BLaER1 treated with 17β-estradiol and CSF1 and Interleukin-3, amounts not matched to agents 10 nM and 100 nM (cell line): ENCODE results near the gene TNNI2.

Source experiments
- H3K27ac ChIP-seq, 11 experiments: shearing (Covaris generic); formaldehyde crosslinking; 2 replicates each; pipeline ENCODE4 v1.8.1; 2022
- H3K27me3 ChIP-seq, 11 experiments: shearing (Covaris generic); formaldehyde crosslinking; 2 replicates each; pipeline ENCODE4 v1.8.1; 2022
- H3K36me3 ChIP-seq, 11 experiments: shearing (Covaris generic); formaldehyde crosslinking; 2 replicates each; pipeline ENCODE4 v1.8.1; 2022
- H3K4me1 ChIP-seq, 10 experiments: shearing (Covaris generic); formaldehyde crosslinking; 2 replicates each; pipeline ENCODE4 v1.8.1; 2022
- H3K4me2 ChIP-seq, 11 experiments: shearing (Covaris generic); formaldehyde crosslinking; 2 replicates each; pipeline ENCODE4 v1.8.1; 2022
- H3K4me3 ChIP-seq, 10 experiments: shearing (Covaris generic); formaldehyde crosslinking; 2 replicates each; pipeline ENCODE4 v1.8.1; 2022
- H3K9ac ChIP-seq, 11 experiments: shearing (Covaris generic); formaldehyde crosslinking; 2 replicates each; pipeline ENCODE4 v1.8.1; 2022
- H3K9me3 ChIP-seq, 11 experiments: shearing (Covaris generic); formaldehyde crosslinking; replicated peaks in 1 of 11; 2 replicates each; pipeline ENCODE4 v1.8.1; 2022
- H4K20me1 ChIP-seq, 11 experiments: shearing (Covaris generic); formaldehyde crosslinking; 2 replicates each; pipeline ENCODE4 v1.8.1; 2022
- Cebpa-rat ChIP-seq, 11 experiments: shearing (Covaris generic); IDR thresholded peaks; 2 replicates each; pipeline ENCODE4 v1.8.1; 2022

TNNI2 gene

DNA sequence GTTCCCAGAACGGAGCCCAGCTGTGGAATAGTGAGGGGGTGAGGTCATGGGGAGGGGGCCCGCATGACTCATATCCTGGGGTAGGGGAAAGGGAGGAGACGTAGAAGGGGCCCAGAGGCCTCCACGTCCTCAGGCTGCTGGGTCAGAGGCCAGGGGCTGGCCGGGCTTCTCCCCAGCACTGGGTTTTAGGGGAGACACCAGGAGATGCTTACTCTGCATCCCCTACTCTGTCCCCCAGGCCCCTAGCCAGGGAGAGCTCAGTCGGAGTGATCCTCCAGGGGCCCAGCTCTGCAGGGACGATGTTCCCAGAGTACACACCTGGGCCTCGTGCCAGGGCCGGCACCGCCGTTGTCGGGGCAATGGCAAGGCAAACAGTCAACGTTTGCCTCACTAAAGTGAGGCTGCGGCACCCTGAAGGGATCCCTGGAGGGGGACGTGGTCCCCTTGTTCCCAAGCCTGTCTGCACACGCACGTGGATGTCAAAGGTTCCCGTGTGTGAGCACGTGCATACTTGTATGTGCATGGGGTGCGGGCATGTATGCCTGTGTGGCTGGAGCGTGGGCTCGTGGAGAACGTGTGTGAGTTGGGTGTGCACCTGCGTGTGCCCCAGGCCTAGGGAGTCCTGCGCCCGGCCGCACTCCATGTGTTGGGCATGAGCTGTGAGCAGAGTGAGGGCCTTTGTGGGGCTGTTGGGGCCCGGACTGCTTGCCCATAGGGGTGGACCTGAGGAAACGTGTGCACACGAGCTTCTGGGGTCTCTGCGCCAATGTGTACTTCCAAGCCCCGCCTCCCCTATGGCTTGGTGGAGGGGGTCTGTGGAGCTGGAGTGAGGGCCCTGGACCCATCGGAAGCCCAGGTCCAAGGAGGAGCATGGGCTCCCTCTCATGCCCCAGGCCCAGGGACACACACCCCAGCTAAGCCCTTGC is 38.7 kb downstream of the TNNI2 start:
- H3K9ac ChIP-seq, result no peak overlapping the region; a peak in 2 of 22 replicates
- H3K4me3 ChIP-seq, result no peak overlapping the region
- TF ChIP-seq Cebpa-rat (IDR thresholded peaks at IDR 0.05), result no peak
- H3K27ac ChIP-seq, result no peak overlapping the region
- H4K20me1 ChIP-seq, result peaks cover 0 to 28% (median 0%) of the 10 kb centered on the region in 11 experiments; a peak in 7 of 22 replicates
- H3K9me3 ChIP-seq, result no peaks in the 10 kb centered on the region
- H3K4me1 ChIP-seq, result peaks cover 65 to 93% (median 86%) of the 10 kb centered on the region in 10 experiments
- peaks cover 0 to 5% (median 0%) of the 10 kb centered on the region in 11 experiments; a peak in 2 of 22 replicates for H3K27me3 ChIP-seq
- H3K36me3 ChIP-seq, result no peaks in the 10 kb centered on the region
- H3K4me2 ChIP-seq, result peak overlapping the region; percentile 26 to 77 (median 66); a peak in 20 of 22 replicates

DNA sequence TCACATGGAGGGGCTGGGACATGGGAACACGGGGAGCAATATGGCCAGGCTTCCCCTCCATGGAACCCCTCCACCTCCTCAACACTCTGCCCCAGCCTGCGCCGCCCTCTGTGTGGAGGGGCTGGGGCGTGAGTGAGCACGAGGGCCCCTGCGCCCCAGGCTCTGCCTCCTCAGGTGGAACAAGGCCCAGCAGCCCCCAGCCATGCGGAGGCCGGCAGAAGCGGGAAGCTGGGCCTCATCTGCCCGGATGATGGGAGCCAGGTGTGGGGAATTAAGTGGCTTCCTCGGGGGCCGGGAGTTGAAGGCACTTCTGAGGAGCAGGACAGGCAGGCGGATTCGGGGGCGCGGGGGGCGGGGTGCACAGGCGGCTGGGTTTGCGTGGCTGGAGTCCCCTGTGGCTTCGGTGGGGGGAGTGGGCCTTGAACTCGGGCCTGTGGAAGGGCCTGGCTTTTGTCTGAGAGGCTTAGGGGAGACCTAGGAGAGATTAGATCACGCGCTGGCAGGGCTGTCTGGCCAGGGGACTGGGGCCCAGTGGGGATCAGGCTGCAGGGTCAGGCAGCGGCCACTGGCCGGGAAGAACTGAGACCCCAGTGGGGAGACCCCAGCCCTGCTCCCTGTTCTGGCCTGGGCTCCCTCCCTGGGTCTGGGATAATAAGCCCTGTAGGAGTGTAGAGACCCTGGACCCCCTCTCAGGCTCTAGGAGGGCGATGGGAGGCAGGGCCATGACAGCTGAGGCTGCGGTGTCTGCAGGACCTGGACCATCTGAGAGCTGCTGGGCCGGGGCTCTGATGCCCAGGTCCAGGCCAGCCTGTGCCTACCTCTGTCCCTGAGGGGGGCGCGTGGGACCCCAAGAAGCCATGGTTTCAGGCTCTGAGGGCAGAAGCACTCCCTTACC is 39.6 kb downstream of the TNNI2 start:
- no peak overlapping the region for H3K4me3 ChIP-seq
- peaks cover 64 to 94% (median 87%) of the 10 kb centered on the region in 10 experiments for H3K4me1 ChIP-seq
- H3K9me3 ChIP-seq, result no peaks in the 10 kb centered on the region
- H3K9ac ChIP-seq, result no peak overlapping the region; a peak in 1 of 22 replicates
- H3K4me2 ChIP-seq, result peak overlapping the region in 9 of 11 experiments; percentile 47 to 77 (median 70); a peak in 14 of 22 replicates
- no peak for TF ChIP-seq Cebpa-rat (IDR thresholded peaks at IDR 0.05)
- H4K20me1 ChIP-seq, result peaks cover 0 to 22% (median 0%) of the 10 kb centered on the region in 11 experiments; a peak in 4 of 22 replicates
- no peak overlapping the region for H3K27ac ChIP-seq
- no peaks in the 10 kb centered on the region for H3K27me3 ChIP-seq
- H3K36me3 ChIP-seq, result no peaks in the 10 kb centered on the region; a peak in 2 of 22 replicates

DNA sequence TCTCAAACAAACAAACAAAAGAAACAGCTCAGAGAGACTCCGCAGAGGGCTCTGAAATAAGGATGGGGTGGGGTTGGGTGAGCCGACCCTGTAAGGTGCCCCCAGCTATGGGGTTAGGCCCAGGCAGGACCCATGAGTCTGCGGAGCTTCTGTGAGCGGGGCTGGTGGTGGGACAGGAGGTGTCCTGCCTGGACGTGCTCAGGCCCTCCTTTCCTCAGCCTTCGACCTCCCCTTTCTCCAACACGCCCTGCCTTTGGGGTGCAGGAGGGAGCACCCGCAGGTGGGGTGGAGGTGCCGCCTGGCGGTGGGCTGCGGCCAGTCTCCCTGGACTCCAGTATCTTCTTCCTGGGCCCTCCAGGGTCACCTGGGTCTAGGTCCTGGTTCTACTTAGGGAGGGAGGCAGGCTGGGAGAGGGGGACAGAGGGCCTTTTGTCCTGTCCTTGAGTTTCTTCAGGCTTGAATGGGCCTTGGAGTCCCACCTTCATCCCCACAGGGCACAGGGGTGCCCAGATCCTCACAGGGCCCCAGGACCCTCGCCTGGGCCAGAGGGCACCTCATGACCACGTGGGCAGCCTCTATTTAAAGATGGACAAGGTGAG is 40.7 kb downstream of the TNNI2 start:
- H3K4me1 ChIP-seq, result peaks cover 59 to 95% (median 91%) of the 10 kb centered on the region in 10 experiments
- peak overlapping the region; percentile 78 to 96 (median 93); a peak in 21 of 22 replicates for H3K4me2 ChIP-seq
- peak overlapping the region in 6 of 11 experiments; percentile 3 to 74 (median 70); a peak in 4 of 22 replicates for H3K9ac ChIP-seq
- H3K27me3 ChIP-seq, result no peaks in the 10 kb centered on the region
- peaks cover 0 to 18% (median 0%) of the 10 kb centered on the region in 11 experiments; a peak in 4 of 22 replicates for H4K20me1 ChIP-seq
- no peak overlapping the region for H3K4me3 ChIP-seq
- no peaks in the 10 kb centered on the region for H3K9me3 ChIP-seq
- peak overlapping the region in 8 of 11 experiments; percentile 4 to 87 (median 82); a peak in 10 of 22 replicates for H3K27ac ChIP-seq
- peaks cover 0 to 4% (median 0%) of the 10 kb centered on the region in 11 experiments; a peak in 4 of 22 replicates for H3K36me3 ChIP-seq
- TF ChIP-seq Cebpa-rat (IDR thresholded peaks at IDR 0.05), result no peak

DNA sequence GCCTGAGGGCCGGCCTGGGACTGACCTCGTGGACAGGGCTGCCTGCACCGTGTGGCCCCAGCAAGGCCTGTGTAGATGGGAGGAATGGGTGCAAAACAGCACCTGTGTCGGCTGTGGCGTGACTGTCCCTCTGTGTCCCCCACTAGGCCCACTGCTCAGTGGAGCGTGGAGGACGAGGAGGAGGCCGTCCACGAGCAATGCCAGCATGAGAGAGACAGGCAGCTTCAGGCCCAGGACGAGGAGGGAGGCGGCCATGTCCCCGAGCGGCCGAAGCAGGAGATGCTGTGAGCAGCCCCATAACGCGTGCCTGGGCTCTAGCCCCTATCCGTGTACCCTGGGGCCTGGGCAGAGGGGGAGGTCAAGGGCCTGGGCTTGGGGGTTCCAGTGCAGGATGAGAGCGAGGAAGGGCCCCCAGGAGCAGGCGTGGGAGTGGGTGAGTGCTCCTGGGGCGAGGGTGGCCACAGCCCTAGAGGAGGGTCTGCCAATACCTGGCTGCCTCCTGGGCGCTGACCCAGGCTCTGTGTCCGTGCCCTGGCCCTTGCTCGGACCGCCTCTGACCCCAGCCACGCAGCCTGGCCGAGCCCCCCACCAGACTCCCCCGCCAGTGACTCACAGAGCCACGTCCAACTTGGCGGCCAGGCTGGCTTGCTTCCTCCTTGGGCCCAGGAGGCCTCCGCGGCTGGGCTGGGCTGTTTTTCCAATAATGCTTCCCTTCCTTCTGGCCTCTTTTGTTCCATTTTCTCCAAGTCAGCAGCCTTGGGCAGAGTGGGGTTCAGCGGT is 41.4 kb downstream of the TNNI2 start:
- TF ChIP-seq Cebpa-rat (IDR thresholded peaks at IDR 0.05), result no peak
- peaks cover 0 to 11% (median 0%) of the 10 kb centered on the region in 11 experiments; a peak in 4 of 22 replicates for H3K36me3 ChIP-seq
- no peaks in the 10 kb centered on the region for H3K9me3 ChIP-seq
- no peaks in the 10 kb centered on the region for H3K27me3 ChIP-seq
- peak overlapping the region; percentile 74 to 87 (median 82) for H3K27ac ChIP-seq
- H3K4me3 ChIP-seq, result no peak overlapping the region; a peak in 1 of 20 replicates
- peaks cover 59 to 88% (median 84%) of the 10 kb centered on the region in 10 experiments for H3K4me1 ChIP-seq
- peak overlapping the region; percentile 42 to 80 (median 73) for H3K9ac ChIP-seq
- peaks cover 0 to 12% (median 0%) of the 10 kb centered on the region in 11 experiments; a peak in 3 of 22 replicates for H4K20me1 ChIP-seq
- peak overlapping the region; percentile 78 to 96 (median 93) for H3K4me2 ChIP-seq

DNA sequence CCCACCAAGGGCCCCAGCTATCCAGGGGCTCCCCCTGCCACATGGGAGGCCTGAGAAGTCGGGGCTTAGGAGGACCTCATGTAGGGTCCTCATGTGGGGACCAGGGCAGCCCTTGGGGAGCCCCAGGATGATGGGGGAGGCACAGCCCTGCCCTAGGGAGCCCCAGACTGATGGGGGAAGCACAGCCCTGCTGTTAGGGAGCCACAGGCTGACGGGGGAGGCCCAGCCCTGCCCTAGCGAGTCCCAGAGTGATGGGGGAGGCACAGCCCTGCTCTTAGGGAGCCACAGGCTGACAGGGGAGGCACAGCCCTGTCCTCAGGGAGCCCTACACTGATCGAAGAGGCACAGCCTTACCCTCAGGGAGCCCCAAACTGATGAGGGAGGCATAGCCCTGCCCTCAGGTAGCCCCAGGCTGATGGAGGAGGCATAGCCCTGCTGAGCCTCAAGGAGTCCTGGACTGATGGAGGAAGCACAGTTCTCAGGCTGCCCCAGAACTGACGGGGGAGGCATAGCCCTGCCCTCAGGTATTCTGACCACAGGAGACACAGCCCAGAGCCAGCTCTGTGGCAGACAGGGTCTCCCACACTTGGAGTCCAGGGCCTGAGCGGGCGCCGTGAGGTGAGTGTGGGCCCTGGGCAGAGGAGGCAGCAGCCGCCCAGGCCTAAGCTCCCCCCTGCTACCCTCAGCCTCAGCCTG is 42.1 kb downstream of the TNNI2 start:
- TF ChIP-seq Cebpa-rat (IDR thresholded peaks at IDR 0.05), result no peak
- Histone ChIP-seq H4K20me1 (peaks cover 0 to 8% (median 0%) of the 10 kb centered on the region in 11 experiments; a peak in 2 of 22 replicates), H3K9me3 (no peaks in the 10 kb centered on the region), H3K27me3 (no peaks in the 10 kb centered on the region), H3K4me3 (peak overlapping the region in 3 of 10 experiments; percentile 31 to 45 (median 36); a peak in 5 of 20 replicates), H3K27ac (peak overlapping the region; percentile 74 to 87 (median 82)), H3K4me2 (peak overlapping the region; percentile 78 to 96 (median 93)), H3K36me3 (peaks cover 0 to 18% (median 0%) of the 10 kb centered on the region in 11 experiments; a peak in 5 of 22 replicates), H3K4me1 (peaks cover 56 to 81% (median 77%) of the 10 kb centered on the region in 10 experiments), H3K9ac (peak overlapping the region; percentile 42 to 80 (median 73))

DNA sequence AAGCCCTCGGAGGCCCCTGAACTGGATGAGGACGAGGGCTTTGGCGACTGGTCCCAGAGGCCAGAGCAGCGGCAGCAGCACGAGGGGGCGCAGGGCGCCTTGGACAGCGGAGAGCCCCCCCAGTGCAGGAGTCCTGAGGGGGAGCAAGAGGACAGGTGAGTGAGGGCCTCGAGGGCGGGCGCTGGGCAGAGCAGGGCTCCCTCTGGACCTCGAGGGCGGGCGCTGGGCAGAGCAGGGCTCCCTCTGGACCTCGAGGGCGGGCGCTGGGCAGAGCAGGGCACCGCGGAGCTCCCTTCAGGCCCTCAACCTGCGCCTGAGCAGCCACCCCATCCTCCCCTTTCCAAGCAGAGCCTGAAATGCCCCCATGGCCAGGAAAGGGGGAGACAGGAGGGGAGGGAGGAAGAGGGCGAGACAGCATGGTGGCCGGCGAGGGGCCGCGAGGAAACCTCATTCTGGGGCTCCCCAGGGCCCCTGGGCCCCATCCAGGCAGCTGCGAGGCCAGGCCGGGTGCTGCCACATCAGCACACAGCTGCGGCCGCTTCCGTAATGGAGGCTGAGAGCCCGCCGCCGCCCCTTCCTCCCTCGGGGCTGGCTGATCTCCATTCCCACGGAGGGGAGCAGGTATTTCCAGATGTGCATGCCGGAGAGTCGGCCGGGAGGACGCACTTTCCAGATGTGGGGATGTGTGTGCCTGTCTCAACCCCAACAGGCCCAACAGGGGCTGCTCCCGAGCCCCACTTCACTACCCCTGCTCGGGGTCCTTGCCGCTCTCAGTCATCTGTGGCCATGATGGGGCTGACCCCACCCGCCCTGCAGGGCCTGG is 42.9 kb downstream of the TNNI2 start:
- Histone ChIP-seq H4K20me1 (0 out of 22 replicates have a peak, but pooled peaks cover 0 to 3% (median 0%) of the 10 kb centered on the region in 11 experiments), H3K27me3 (no peaks in the 10 kb centered on the region)

More for the DNA sequence above, 42.9 kb downstream of the TNNI2 start:
- H3K9ac ChIP-seq, result peak overlapping the region; percentile 42 to 80 (median 73); a peak in 21 of 22 replicates
- peaks cover 0 to 20% (median 0%) of the 10 kb centered on the region in 11 experiments; a peak in 5 of 22 replicates for H3K36me3 ChIP-seq
- peak overlapping the region; percentile 74 to 87 (median 82) for H3K27ac ChIP-seq
- H3K9me3 ChIP-seq, result no peaks in the 10 kb centered on the region
- peak overlapping the region in 7 of 10 experiments; percentile 4 to 45 (median 28); a peak in 11 of 20 replicates for H3K4me3 ChIP-seq
- peak overlapping the region; percentile 78 to 96 (median 93) for H3K4me2 ChIP-seq
- no peak for TF ChIP-seq Cebpa-rat (IDR thresholded peaks at IDR 0.05)
- peaks cover 49 to 73% (median 69%) of the 10 kb centered on the region in 10 experiments for H3K4me1 ChIP-seq
